Measurements from ENCODE around the gene TSPAN4.
A peak's percentile ranks its signal among the peaks of the same experiment; 100 is the strongest.

The TSPAN4 gene

DNA sequence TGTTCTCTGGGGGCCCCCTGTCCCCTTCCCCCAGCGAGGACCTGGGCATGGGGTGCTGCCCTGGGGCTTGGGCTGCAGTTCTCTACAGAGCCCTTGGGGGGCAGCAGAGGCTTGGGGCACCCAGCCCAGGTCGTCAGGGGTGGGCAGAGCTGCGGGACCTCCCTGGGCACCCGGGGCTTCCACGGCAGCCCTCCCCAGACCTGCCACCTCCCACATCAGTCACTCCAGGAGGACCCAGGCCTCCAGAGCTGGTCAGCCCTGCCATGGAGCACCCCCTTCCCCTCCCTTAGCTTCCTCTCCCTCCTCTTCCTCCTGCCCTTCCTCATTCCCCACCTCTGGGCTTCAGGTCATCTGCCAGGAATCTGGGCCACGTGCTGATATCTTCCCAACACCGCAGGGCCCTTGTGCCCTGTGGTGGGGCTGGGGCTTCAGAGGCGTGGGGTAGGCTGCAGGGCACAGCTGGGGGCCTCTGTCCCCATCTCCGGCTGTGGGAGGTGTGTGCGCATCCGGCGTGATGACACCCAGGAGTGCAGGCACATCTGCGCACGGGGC is 5.8 kb downstream of the TSPAN4 start (continued):
- TF ChIP-seq, protein P1, sequence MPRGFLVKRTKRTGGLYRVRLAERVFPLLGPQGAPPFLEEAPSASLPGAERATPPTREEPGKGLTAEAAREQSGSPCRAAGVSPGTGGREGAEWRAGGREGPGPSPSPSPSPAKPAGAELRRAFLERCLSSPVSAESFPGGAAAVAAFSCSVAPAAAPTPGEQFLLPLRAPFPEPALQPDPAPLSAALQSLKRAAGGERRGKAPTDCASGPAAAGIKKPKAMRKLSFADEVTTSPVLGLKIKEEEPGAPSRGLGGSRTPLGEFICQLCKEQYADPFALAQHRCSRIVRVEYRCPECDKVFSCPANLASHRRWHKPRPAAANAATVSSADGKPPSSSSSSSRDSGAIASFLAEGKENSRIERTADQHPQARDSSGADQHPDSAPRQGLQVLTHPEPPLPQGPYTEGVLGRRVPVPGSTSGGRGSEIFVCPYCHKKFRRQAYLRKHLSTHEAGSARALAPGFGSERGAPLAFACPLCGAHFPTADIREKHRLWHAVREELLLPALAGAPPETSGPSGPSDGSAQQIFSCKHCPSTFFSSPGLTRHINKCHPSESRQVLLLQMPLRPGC (tag by site-specific recombination; IDR thresholded peaks at IDR 0.05): no peak
- TF ChIP-seq, protein P2, sequence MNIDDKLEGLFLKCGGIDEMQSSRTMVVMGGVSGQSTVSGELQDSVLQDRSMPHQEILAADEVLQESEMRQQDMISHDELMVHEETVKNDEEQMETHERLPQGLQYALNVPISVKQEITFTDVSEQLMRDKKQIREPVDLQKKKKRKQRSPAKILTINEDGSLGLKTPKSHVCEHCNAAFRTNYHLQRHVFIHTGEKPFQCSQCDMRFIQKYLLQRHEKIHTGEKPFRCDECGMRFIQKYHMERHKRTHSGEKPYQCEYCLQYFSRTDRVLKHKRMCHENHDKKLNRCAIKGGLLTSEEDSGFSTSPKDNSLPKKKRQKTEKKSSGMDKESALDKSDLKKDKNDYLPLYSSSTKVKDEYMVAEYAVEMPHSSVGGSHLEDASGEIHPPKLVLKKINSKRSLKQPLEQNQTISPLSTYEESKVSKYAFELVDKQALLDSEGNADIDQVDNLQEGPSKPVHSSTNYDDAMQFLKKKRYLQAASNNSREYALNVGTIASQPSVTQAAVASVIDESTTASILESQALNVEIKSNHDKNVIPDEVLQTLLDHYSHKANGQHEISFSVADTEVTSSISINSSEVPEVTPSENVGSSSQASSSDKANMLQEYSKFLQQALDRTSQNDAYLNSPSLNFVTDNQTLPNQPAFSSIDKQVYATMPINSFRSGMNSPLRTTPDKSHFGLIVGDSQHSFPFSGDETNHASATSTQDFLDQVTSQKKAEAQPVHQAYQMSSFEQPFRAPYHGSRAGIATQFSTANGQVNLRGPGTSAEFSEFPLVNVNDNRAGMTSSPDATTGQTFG (tag by site-specific recombination; IDR thresholded peaks at IDR 0.05; ENCODE audit: borderline replicate concordance): no peak
- no peak for TF ChIP-seq ZNF214 (tag by site-specific recombination; IDR thresholded peaks at IDR 0.05; ENCODE audit: borderline replicate concordance)
- no peak for TF ChIP-seq ZNF843 (tag by site-specific recombination; IDR thresholded peaks at IDR 0.05)
- no peak for TF ChIP-seq ZNF621 (tag by site-specific recombination; IDR thresholded peaks at IDR 0.05)
- no peak for TF ChIP-seq ZNF155 (tag by site-specific recombination; IDR thresholded peaks at IDR 0.05)
- TF ChIP-seq ZNF423 (tag by site-specific recombination; IDR thresholded peaks at IDR 0.05): peak; percentile 60; the same call in 1 of the 2 replicates
- TF ChIP-seq, protein P3, sequence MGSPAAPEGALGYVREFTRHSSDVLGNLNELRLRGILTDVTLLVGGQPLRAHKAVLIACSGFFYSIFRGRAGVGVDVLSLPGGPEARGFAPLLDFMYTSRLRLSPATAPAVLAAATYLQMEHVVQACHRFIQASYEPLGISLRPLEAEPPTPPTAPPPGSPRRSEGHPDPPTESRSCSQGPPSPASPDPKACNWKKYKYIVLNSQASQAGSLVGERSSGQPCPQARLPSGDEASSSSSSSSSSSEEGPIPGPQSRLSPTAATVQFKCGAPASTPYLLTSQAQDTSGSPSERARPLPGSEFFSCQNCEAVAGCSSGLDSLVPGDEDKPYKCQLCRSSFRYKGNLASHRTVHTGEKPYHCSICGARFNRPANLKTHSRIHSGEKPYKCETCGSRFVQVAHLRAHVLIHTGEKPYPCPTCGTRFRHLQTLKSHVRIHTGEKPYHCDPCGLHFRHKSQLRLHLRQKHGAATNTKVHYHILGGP (tag by site-specific recombination; IDR thresholded peaks at IDR 0.05): no peak
- peak; percentile 92 for TF ChIP-seq GLIS1 (tag by site-specific recombination; IDR thresholded peaks at IDR 0.05)
- TF ChIP-seq GLIS2 (tag by site-specific recombination; IDR thresholded peaks at IDR 0.05): peak; percentile 80
- TF ChIP-seq ZNF311 (tag by site-specific recombination; IDR thresholded peaks at IDR 0.05; ENCODE audit: borderline replicate concordance): no peak
- TF ChIP-seq ZNF785 (tag by site-specific recombination; IDR thresholded peaks at IDR 0.05): no peak
- TF ChIP-seq SCRT2 (tag by site-specific recombination; IDR thresholded peaks at IDR 0.05): no peak
- no peak for TF ChIP-seq ZNF174 (tag by site-specific recombination; IDR thresholded peaks at IDR 0.05)
- TF ChIP-seq ZFP69B (tag by site-specific recombination; IDR thresholded peaks at IDR 0.05): no peak
- no peak for TF ChIP-seq REPIN1 (tag by site-specific recombination; IDR thresholded peaks at IDR 0.05; ENCODE audit: low read depth)
- TF ChIP-seq ZNF629 (tag by site-specific recombination; IDR thresholded peaks at IDR 0.05): no peak
- TF ChIP-seq, protein P4, sequence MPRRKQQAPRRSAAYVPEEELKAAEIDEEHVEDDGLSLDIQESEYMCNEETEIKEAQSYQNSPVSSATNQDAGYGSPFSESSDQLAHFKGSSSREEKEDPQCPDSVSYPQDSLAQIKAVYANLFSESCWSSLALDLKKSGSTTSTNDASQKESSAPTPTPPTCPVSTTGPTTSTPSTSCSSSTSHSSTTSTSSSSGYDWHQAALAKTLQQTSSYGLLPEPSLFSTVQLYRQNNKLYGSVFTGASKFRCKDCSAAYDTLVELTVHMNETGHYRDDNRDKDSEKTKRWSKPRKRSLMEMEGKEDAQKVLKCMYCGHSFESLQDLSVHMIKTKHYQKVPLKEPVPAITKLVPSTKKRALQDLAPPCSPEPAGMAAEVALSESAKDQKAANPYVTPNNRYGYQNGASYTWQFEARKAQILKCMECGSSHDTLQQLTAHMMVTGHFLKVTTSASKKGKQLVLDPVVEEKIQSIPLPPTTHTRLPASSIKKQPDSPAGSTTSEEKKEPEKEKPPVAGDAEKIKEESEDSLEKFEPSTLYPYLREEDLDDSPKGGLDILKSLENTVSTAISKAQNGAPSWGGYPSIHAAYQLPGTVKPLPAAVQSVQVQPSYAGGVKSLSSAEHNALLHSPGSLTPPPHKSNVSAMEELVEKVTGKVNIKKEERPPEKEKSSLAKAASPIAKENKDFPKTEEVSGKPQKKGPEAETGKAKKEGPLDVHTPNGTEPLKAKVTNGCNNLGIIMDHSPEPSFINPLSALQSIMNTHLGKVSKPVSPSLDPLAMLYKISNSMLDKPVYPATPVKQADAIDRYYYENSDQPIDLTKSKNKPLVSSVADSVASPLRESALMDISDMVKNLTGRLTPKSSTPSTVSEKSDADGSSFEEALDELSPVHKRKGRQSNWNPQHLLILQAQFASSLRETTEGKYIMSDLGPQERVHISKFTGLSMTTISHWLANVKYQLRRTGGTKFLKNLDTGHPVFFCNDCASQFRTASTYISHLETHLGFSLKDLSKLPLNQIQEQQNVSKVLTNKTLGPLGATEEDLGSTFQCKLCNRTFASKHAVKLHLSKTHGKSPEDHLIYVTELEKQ (tag by site-specific recombination; IDR thresholded peaks at IDR 0.05; ENCODE audit: borderline replicate concordance): no peak
- no peak for TF ChIP-seq KLF7 (tag by site-specific recombination; IDR thresholded peaks at IDR 0.05; ENCODE audit: borderline replicate concordance)
- peak; percentile 14; the same call in 1 of the 2 replicates for TF ChIP-seq SP3 (tag by site-specific recombination; IDR thresholded peaks at IDR 0.05)
- TF ChIP-seq MEIS1 (CRISPR knock-in tag; IDR thresholded peaks at IDR 0.05; ENCODE audit: borderline replicate concordance): no peak
- TF ChIP-seq PRDM1 (tag by site-specific recombination; IDR thresholded peaks at IDR 0.05): no peak
- TF ChIP-seq, protein P5, sequence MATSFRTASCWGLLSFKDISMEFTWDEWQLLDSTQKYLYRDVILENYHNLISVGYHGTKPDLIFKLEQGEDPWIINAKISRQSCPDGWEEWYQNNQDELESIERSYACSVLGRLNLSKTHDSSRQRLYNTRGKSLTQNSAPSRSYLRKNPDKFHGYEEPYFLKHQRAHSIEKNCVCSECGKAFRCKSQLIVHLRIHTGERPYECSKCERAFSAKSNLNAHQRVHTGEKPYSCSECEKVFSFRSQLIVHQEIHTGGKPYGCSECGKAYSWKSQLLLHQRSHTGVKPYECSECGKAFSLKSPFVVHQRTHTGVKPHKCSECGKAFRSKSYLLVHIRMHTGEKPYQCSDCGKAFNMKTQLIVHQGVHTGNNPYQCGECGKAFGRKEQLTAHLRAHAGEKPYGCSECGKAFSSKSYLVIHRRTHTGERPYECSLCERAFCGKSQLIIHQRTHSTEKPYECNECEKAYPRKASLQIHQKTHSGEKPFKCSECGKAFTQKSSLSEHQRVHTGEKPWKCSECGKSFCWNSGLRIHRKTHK (tag by site-specific recombination; IDR thresholded peaks at IDR 0.05): no peak
- TF ChIP-seq ZNF350 (tag by site-specific recombination; IDR thresholded peaks at IDR 0.05): no peak
- TF ChIP-seq ZNF747 (tag by site-specific recombination; IDR thresholded peaks at IDR 0.05): no peak

Measured in HEK293 (cell line).